ENCODE data around the gene FAM53A.

FAM53A gene

GRCh38 chr4:1623821-1624518 lies 60.1 kb downstream of the FAM53A start:
- DNase-seq (ENCODE audit: low read depth in 2 of 2), result no peak

- no peak for DNase-seq (ENCODE audit: low read depth in 2 of 2)
Observed at GRCh38 chr4:1623400-1623799, 60.7 kb downstream of the FAM53A start.

- DNase-seq (ENCODE audit: low read depth in 2 of 2), result no peak
Observed at GRCh38 chr4:1622956-1623355, 61.2 kb downstream of the FAM53A start.

- no peak for DNase-seq (ENCODE audit: low read depth in 2 of 2)
Observed at GRCh38 chr4:1622238-1622637, 61.9 kb downstream of the FAM53A start.

GRCh38 chr4:1621526-1621925 lies 62.6 kb downstream of the FAM53A start:
- no peak for DNase-seq (ENCODE audit: low read depth in 2 of 2)

- no peak for DNase-seq (ENCODE audit: low read depth in 2 of 2)
Observed at GRCh38 chr4:1619151-1619672, 64.9 kb downstream of the FAM53A start.

- DNase-seq (ENCODE audit: low read depth in 2 of 2), result no peak
Observed at GRCh38 chr4:1618438-1618837, 65.7 kb downstream of the FAM53A start.

- no peak for DNase-seq (ENCODE audit: low read depth in 2 of 2)
Observed at GRCh38 chr4:1616557-1616930, 67.6 kb downstream of the FAM53A start.

GRCh38 chr4:1615786-1616556 lies 68.1 kb downstream of the FAM53A start:
- no peak for DNase-seq (ENCODE audit: low read depth in 2 of 2)

- DNase-seq (ENCODE audit: low read depth in 2 of 2), result no peak
Observed at GRCh38 chr4:1614854-1615595, 69.1 kb downstream of the FAM53A start.

- no peak for DNase-seq (ENCODE audit: low read depth in 2 of 2)
Observed at GRCh38 chr4:1614502-1614853, 69.6 kb downstream of the FAM53A start.

- no peak for DNase-seq (ENCODE audit: low read depth in 2 of 2)
Observed at GRCh38 chr4:1614049-1614448, 70.1 kb downstream of the FAM53A start.

- no peak for DNase-seq (ENCODE audit: low read depth in 2 of 2)
Observed at GRCh38 chr4:1613099-1613495, 71.0 kb downstream of the FAM53A start.

- no peak for DNase-seq (ENCODE audit: low read depth in 2 of 2)
Observed at GRCh38 chr4:1612278-1613098, 71.6 kb downstream of the FAM53A start.

- DNase-seq (ENCODE audit: low read depth in 2 of 2), result no peak
Observed at GRCh38 chr4:1611501-1611870, 72.6 kb downstream of the FAM53A start.

GRCh38 chr4:1610791-1611500 lies 73.2 kb downstream of the FAM53A start:
- DNase-seq (ENCODE audit: low read depth in 2 of 2), result no peak

- no peak for DNase-seq (ENCODE audit: low read depth in 2 of 2)
Observed at GRCh38 chr4:1609901-1610790, 74.0 kb downstream of the FAM53A start.

- DNase-seq (ENCODE audit: low read depth in 2 of 2), result no peak
Observed at GRCh38 chr4:1608821-1609500, 75.2 kb downstream of the FAM53A start.

GRCh38 chr4:1608196-1608820 lies 75.8 kb downstream of the FAM53A start:
- no peak for DNase-seq (ENCODE audit: low read depth in 2 of 2)

Measured in stimulated activated CD8-positive, alpha-beta memory T cell treated with anti-CD3 and anti-CD28 coated beads, Interleukin-15, amount 100 ng/mL, for 48 hours (primary cell).